IPS-NIHi7 (cell line): ENCODE data around the gene ZBTB8B.

Source experiments
- DNase-seq: peaks from one replicate; pipeline ENCODE4 v3.0.0; 2012; ENCODE audit warnings: mixed read lengths; ENCODE audit errors: extremely low spot score

The ZBTB8B gene

DNA sequence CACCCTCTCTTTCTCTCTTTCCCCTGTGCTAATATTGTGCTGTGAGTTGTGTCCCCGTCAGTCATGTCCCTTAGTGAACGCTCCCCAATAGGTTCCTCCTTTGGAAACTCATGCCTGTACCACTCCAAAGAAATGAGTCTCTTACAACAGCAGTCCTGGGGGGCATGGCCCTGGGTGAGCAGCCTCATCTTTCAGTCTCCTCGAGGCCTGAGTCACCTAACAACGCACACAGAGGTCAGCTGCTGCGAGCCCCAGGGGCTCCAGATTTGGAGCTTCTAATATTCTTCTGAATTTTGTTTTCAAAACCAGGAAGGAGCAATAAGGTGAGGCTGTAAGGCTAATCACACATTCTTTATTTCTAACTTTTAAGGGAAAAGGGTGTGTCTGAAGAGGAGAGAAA, 43.9 kb downstream of the ZBTB8B start:
- DNase-seq: no peak

DNA sequence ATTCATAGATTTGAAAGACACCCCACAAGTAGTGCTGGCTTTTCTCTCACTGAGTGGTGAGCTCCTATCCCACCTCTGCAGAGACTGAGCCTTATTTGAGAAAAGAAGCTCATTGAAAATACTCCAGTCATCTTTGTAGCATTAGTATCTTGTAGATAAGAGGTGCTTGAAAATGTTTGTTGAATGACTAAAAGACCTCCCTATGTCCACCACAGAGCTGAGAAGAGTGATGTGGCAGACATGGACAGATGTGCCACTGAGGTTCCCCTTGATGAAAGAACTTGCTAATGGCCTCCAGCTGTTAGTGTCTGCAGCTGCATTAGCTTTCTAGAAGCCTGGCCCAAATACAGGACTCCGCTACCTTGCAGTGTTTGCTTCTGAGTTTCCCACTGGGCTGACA, 45.1 kb downstream of the ZBTB8B start:
- DNase-seq: no peak
